ENCODE measurements around the gene IFRD2.
A peak's percentile ranks its signal among the peaks of the same experiment; 100 is the strongest.
"Not testable (repeated sequence)": the region's sequence is repeated elsewhere in the genome, so short reads cannot be mapped to it uniquely, and the experiment has no call there.

IFRD2 gene

GRCh38 chr3:50268276-50268675 lies 24.0 kb downstream of the IFRD2 start:
- no peaks in the 10 kb centered on the region for H3K9me3 ChIP-seq (replicated peaks; ENCODE audit: low read length)
- H3K36me3 ChIP-seq (ENCODE audit: insufficient read depth, low read length) = no peaks in the 10 kb centered on the region
- H3K4me1 ChIP-seq (ENCODE audit: control insufficient read depth, insufficient read depth, low read length) = peaks cover 66% of the 10 kb centered on the region
- H3K4me2 ChIP-seq (ENCODE audit: low read length) = peak overlapping the region; percentile 54
- H3K4me3 ChIP-seq (ENCODE audit: low read length) = no peak overlapping the region
- no peaks in the 10 kb centered on the region for H3K27me3 ChIP-seq (ENCODE audit: control insufficient read depth, insufficient read depth, low read length)
- H3K9ac ChIP-seq (ENCODE audit: low read depth, low read length) = no peak overlapping the region

GRCh38 chr3:50267280-50267913 lies 24.8 kb downstream of the IFRD2 start:
- no peaks in the 10 kb centered on the region for H3K27me3 ChIP-seq (ENCODE audit: control insufficient read depth, insufficient read depth, low read length)
- H3K9me3 ChIP-seq (replicated peaks; ENCODE audit: low read length) = no peaks in the 10 kb centered on the region
- H3K36me3 ChIP-seq (ENCODE audit: insufficient read depth, low read length) = no peaks in the 10 kb centered on the region
- H3K4me2 ChIP-seq (ENCODE audit: low read length) = peak overlapping the region; percentile 80
- peaks cover 64% of the 10 kb centered on the region for H3K4me1 ChIP-seq (ENCODE audit: control insufficient read depth, insufficient read depth, low read length)
- peak overlapping the region; percentile 58 for H3K9ac ChIP-seq (ENCODE audit: low read depth, low read length)
- H3K4me3 ChIP-seq (ENCODE audit: low read length) = peak overlapping the region; percentile 69

- Histone ChIP-seq H3K9me3 (replicated peaks; ENCODE audit: low read length) (no peaks in the 10 kb centered on the region), H3K27me3 (ENCODE audit: control insufficient read depth, insufficient read depth, low read length) (no peaks in the 10 kb centered on the region), H3K36me3 (ENCODE audit: insufficient read depth, low read length) (no peaks in the 10 kb centered on the region), H3K9ac (ENCODE audit: low read depth, low read length) (peak overlapping the region; percentile 58), H3K4me2 (ENCODE audit: low read length) (peak overlapping the region; percentile 80), H3K4me1 (ENCODE audit: control insufficient read depth, insufficient read depth, low read length) (peaks cover 64% of the 10 kb centered on the region), H3K4me3 (ENCODE audit: low read length) (peak overlapping the region; percentile 69)
Observed at GRCh38 chr3:50266836-50267235, 25.4 kb downstream of the IFRD2 start.

- no peaks in the 10 kb centered on the region for H3K36me3 ChIP-seq (ENCODE audit: insufficient read depth, low read length)
- peaks cover 71% of the 10 kb centered on the region for H3K4me1 ChIP-seq (ENCODE audit: control insufficient read depth, insufficient read depth, low read length)
- H3K9ac ChIP-seq (ENCODE audit: low read depth, low read length) = no peak overlapping the region
Observed at GRCh38 chr3:50266017-50266416, 26.2 kb downstream of the IFRD2 start.

GRCh38 chr3:50265571-50265970 lies 26.7 kb downstream of the IFRD2 start:
- peaks cover 72% of the 10 kb centered on the region for H3K4me1 ChIP-seq (ENCODE audit: control insufficient read depth, insufficient read depth, low read length)
- peak overlapping the region; percentile 44 for H3K9ac ChIP-seq (ENCODE audit: low read depth, low read length)
- no peak overlapping the region for H3K4me3 ChIP-seq (ENCODE audit: low read length)
- H3K36me3 ChIP-seq (ENCODE audit: insufficient read depth, low read length) = no peaks in the 10 kb centered on the region
- no peaks in the 10 kb centered on the region for H3K27me3 ChIP-seq (ENCODE audit: control insufficient read depth, insufficient read depth, low read length)
- H3K9me3 ChIP-seq (replicated peaks; ENCODE audit: low read length) = no peaks in the 10 kb centered on the region
- H3K4me2 ChIP-seq (ENCODE audit: low read length) = no peak overlapping the region

More at GRCh38 chr3:50266017-50266416, 26.2 kb downstream of the IFRD2 start:
- Histone ChIP-seq H3K4me2 (ENCODE audit: low read length) (no peak overlapping the region), H3K9me3 (replicated peaks; ENCODE audit: low read length) (no peaks in the 10 kb centered on the region), H3K27me3 (ENCODE audit: control insufficient read depth, insufficient read depth, low read length) (no peaks in the 10 kb centered on the region), H3K4me3 (ENCODE audit: low read length) (no peak overlapping the region)

- H3K4me2 ChIP-seq (ENCODE audit: low read length) = peak overlapping the region; percentile 21
- H3K4me1 ChIP-seq (ENCODE audit: control insufficient read depth, insufficient read depth, low read length) = peaks cover 71% of the 10 kb centered on the region
- H3K4me3 ChIP-seq (ENCODE audit: low read length) = no peak overlapping the region
- H3K9ac ChIP-seq (ENCODE audit: low read depth, low read length) = peak overlapping the region; percentile 44
- H3K9me3 ChIP-seq (replicated peaks; ENCODE audit: low read length) = no peaks in the 10 kb centered on the region
- H3K27me3 ChIP-seq (ENCODE audit: control insufficient read depth, insufficient read depth, low read length) = no peaks in the 10 kb centered on the region
- no peaks in the 10 kb centered on the region for H3K36me3 ChIP-seq (ENCODE audit: insufficient read depth, low read length)
Observed at GRCh38 chr3:50264964-50265485, 27.2 kb downstream of the IFRD2 start.

- peaks cover 69% of the 10 kb centered on the region for H3K4me1 ChIP-seq (ENCODE audit: control insufficient read depth, insufficient read depth, low read length)
- no peaks in the 10 kb centered on the region for H3K27me3 ChIP-seq (ENCODE audit: control insufficient read depth, insufficient read depth, low read length)
- peak overlapping the region; percentile 44 for H3K9ac ChIP-seq (ENCODE audit: low read depth, low read length)
- H3K36me3 ChIP-seq (ENCODE audit: insufficient read depth, low read length) = peaks cover 3% of the 10 kb centered on the region
- peak overlapping the region; percentile 60 for H3K4me2 ChIP-seq (ENCODE audit: low read length)
- no peak overlapping the region for H3K4me3 ChIP-seq (ENCODE audit: low read length)
- no peaks in the 10 kb centered on the region for H3K9me3 ChIP-seq (replicated peaks; ENCODE audit: low read length)
Observed at GRCh38 chr3:50264383-50264963, 27.8 kb downstream of the IFRD2 start.

GRCh38 chr3:50263478-50264382 lies 28.5 kb downstream of the IFRD2 start:
- Histone ChIP-seq H3K9ac (ENCODE audit: low read depth, low read length) (peak overlapping the region; percentile 10), H3K4me1 (ENCODE audit: control insufficient read depth, insufficient read depth, low read length) (peaks cover 65% of the 10 kb centered on the region), H3K9me3 (replicated peaks; ENCODE audit: low read length) (no peaks in the 10 kb centered on the region), H3K27me3 (ENCODE audit: control insufficient read depth, insufficient read depth, low read length) (no peaks in the 10 kb centered on the region), H3K36me3 (ENCODE audit: insufficient read depth, low read length) (peaks cover 10% of the 10 kb centered on the region), H3K4me3 (ENCODE audit: low read length) (no peak overlapping the region), H3K4me2 (ENCODE audit: low read length) (peak overlapping the region; percentile 60)

GRCh38 chr3:50262778-50263177 lies 29.5 kb downstream of the IFRD2 start:
- Histone ChIP-seq H3K9ac (ENCODE audit: low read depth, low read length) (no peak overlapping the region), H3K4me3 (ENCODE audit: low read length) (no peak overlapping the region), H3K9me3 (replicated peaks; ENCODE audit: low read length) (no peaks in the 10 kb centered on the region), H3K4me2 (ENCODE audit: low read length) (no peak overlapping the region), H3K27me3 (ENCODE audit: control insufficient read depth, insufficient read depth, low read length) (no peaks in the 10 kb centered on the region), H3K36me3 (ENCODE audit: insufficient read depth, low read length) (peaks cover 20% of the 10 kb centered on the region), H3K4me1 (ENCODE audit: control insufficient read depth, insufficient read depth, low read length) (peaks cover 58% of the 10 kb centered on the region)

- Histone ChIP-seq H3K36me3 (ENCODE audit: insufficient read depth, low read length) (peaks cover 24% of the 10 kb centered on the region), H3K4me1 (ENCODE audit: control insufficient read depth, insufficient read depth, low read length) (peaks cover 53% of the 10 kb centered on the region)
- not testable (repeated sequence) for H3K4me2 ChIP-seq (ENCODE audit: low read length); H3K9ac ChIP-seq (ENCODE audit: low read depth, low read length); H3K9me3 ChIP-seq (replicated peaks; ENCODE audit: low read length); H3K27me3 ChIP-seq (ENCODE audit: control insufficient read depth, insufficient read depth, low read length); H3K4me3 ChIP-seq (ENCODE audit: low read length)
Observed at GRCh38 chr3:50262200-50262599, 30.0 kb downstream of the IFRD2 start.

GRCh38 chr3:50261505-50261904 lies 30.7 kb downstream of the IFRD2 start:
- H3K4me1 ChIP-seq (ENCODE audit: control insufficient read depth, insufficient read depth, low read length) = peaks cover 48% of the 10 kb centered on the region
- H3K27me3 ChIP-seq (ENCODE audit: control insufficient read depth, insufficient read depth, low read length) = no peaks in the 10 kb centered on the region
- peak overlapping the region; percentile 90 for H3K9ac ChIP-seq (ENCODE audit: low read depth, low read length)
- no peaks in the 10 kb centered on the region for H3K9me3 ChIP-seq (replicated peaks; ENCODE audit: low read length)
- H3K4me3 ChIP-seq (ENCODE audit: low read length) = no peak overlapping the region
- H3K4me2 ChIP-seq (ENCODE audit: low read length) = peak overlapping the region; percentile 82
- H3K36me3 ChIP-seq (ENCODE audit: insufficient read depth, low read length) = peaks cover 31% of the 10 kb centered on the region
